ENCODE results near the gene PTTG1IP.

- TF ChIP-seq POLR2A (IDR thresholded peaks at IDR 0.05; ENCODE audit: low read depth, low read length) (no peak), RFX5 (IDR thresholded peaks at IDR 0.05; ENCODE audit: low read depth, low read length) (no peak), CTCF (IDR thresholded peaks at IDR 0.05 in 2 of 3, conservative IDR thresholded peaks at IDR 0.05 in 1 of 3; ENCODE audit: control insufficient read depth in 2 of 3, extremely low read depth in 1 of 3, insufficient read depth in 1 of 3, low read depth in 3 of 3, low read length in 3 of 3) (no peak), ZNF24 (IDR thresholded peaks at IDR 0.05) (no peak), RELA (IDR thresholded peaks at IDR 0.05; ENCODE audit: borderline replicate concordance, partially characterized antibody) (no peak), SREBF1 (IDR thresholded peaks at IDR 0.05; ENCODE audit: low read length) (no peak), POLR2AphosphoS5 (IDR thresholded peaks at IDR 0.05; ENCODE audit: low read length) (no peak), ZNF207 (IDR thresholded peaks at IDR 0.05; ENCODE audit: borderline replicate concordance) (no peak)
Measured at GRCh38 chr21:44838951-44839350, 34.5 kb downstream of the PTTG1IP start.
